ENCODE data around the gene CACNA1H.

The CACNA1H gene

DNA sequence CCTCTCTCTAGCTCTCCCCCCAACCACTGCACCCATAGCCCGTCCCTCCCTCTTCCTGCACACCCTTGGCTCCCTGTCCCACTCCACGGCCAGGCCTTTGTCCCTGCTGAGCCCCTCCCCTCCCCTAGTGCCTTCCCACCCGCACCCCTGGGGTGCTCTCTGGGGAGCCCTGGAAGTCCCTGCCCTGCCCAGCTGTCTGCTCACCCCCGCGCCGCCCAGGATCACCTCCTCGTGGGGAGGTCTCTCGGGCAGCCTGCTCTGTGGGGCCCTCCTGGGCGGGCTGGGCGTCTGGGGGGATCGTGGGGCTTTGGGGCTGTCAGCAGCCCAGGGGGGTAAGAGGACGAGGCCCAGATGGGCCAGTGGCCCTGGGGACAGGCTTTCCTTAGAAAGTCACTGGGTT is 18.1 kb downstream of the CACNA1H start:
- in situ Hi-C loops (cut with MboI; ENCODE audit: low sequenced_read_pairs): no loop called here

DNA sequence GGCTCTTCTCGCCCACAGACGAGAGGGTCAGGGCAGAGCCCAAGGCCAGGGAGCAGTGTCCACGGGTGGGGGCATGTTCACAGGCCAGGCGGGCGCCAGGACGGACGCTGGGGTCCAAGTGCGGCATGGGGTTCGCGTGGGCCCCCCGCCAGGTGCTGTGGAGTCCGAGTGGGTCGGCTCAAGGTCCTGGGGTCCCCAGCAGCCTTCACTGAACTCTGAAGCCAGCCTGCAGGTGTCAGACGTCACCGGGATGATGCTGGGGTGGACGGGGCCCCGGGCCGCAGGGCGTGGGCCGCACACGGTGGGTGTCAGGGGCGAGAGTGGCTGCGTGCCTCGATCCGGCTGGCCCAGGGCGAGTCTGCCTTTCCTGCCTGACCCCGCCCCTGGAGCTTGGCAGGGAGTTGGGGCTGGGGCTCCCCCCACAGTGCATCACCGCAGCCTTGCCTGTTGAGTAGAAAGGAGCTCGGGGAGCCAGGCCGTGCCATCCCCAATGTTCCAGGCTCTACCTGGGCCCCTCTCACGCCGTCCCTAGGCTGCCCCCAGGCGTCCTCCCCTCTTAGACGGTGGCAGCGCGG is 19.0 kb downstream of the CACNA1H start:
- in situ Hi-C loops (cut with MboI; ENCODE audit: low sequenced_read_pairs): no loop called here

DNA sequence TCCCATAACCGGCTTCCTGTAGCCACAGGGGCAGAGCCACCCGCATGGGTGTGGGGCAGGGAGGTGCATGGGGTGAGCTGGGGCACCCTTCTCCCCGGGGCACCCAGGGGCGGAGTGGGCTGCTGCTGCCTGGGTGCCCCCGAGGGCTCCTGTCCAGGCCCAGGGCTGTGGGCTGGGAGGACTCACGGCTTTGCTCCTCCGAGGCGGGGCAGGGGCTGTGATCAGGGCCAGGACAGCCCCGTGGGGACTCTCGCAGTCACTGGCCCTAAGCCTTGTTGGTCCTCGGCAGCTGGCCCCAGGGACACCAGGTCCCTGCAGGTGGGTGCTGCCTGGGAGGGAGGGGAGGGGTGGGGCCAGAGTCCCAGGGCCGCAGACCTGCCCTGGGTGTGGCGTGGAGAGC is 19.7 kb downstream of the CACNA1H start:
- in situ Hi-C loops (cut with MboI; ENCODE audit: low sequenced_read_pairs): no loop called here

DNA sequence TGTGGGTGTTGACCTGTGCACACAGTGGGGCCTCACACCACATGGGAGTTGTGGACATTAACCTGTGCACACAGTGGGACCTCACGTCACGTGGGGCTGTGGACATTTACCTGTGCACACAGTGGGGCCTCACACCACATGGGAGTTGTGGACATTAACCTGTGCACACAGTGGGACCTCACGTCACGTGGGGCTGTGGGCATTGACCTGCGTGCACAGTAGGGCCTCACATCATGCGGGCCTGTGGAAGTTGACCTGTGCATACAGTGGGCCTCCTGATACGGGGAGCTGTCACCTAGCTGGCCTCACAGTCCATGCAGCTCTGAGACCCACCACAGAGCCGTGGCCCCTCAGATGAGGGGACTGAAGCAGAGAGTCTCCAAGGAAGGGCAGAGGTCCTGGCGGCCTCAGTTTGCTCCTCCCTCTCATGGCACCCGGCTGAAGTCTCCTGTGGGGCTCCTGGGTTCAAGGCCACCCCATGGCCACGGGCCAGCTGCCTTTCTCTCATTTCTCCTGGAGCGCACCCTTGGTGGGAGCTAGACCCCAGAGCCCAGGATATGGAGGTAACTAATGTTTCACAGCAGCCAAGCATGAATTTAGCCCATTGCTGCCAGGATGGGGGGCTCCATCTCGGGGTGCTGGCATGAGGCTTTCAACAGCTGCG is 21.0 kb downstream of the CACNA1H start:
- in situ Hi-C loops (cut with MboI; ENCODE audit: low sequenced_read_pairs): no loop called here

DNA sequence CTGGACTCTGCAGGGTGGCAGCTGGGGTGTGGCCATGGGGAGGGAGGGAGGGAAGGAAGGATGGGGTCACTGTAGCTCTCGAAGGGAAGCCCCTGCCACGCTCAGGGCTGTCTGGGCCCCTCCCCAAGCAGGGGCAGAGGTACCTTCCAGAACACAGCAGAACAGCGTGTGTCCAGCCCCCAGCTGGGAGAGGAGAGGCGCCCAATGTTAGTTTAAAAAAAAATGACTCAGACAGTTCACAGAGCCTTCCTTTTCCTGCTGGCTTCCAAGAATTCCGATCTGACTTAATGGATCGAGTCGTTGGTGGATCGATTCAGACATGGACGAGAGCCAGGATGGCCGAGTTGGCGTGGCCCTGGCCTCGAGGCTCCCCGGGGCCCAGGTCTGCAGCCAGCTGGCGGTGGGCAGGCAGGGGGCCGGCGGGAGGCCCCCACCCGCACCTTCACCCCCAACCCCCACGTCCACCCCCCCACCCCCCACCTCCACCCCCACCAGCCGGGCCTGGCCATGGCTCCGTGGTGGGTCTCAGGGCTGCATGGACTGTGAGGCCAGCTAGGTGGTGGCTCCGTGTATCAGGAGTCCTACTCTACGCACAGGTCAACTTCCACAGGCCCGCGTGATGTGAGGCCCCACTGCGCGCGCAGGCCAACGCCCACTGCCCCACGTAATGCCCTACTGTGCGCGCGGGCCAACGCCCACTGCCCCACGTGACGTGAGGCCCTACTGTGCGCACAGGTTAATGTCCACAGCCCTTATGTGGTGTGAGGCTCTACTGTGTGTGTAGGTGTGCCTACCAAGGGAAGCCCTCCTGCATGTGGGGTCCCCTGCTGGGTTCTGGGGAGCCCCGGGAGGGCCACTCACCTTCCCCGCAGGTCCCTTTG is 21.8 kb downstream of the CACNA1H start:
- in situ Hi-C loops (cut with MboI; ENCODE audit: low sequenced_read_pairs): no loop called here

DNA sequence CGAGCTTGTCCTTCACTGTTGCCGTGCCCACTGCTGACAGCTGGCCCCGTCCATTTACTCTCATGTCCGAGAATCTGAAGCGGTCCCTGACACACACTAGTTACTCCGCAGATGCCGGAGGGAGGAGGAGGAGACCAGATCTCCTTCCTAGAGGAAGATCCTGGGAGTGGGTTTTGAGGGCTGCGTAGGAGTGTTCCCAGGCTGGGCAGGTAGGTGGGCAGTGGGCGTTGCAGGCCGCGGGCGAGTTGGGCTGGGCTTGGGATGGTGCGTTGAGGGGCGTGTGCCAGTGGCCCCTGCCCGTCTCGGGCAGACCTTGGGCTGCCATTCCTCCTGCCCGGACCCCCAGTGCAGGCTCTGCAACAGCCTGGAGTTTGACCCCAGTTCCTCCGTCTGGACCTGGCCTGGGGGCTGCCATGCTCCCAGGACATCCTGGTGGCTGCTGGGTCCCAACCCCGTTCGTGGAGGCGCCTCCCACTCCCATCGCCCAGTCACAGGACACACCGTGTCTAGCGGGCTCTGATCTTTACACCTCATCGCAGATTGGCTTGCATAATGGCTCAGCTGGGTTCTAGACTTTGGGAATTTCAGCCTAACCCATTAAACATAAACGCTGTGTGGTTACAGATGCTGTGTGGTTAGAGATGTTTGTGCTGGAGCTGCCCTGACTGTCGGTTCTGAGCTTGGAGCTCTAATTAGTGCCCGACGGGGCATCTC is 22.8 kb downstream of the CACNA1H start:
- in situ Hi-C loops (cut with MboI; ENCODE audit: low sequenced_read_pairs): no loop called here

DNA sequence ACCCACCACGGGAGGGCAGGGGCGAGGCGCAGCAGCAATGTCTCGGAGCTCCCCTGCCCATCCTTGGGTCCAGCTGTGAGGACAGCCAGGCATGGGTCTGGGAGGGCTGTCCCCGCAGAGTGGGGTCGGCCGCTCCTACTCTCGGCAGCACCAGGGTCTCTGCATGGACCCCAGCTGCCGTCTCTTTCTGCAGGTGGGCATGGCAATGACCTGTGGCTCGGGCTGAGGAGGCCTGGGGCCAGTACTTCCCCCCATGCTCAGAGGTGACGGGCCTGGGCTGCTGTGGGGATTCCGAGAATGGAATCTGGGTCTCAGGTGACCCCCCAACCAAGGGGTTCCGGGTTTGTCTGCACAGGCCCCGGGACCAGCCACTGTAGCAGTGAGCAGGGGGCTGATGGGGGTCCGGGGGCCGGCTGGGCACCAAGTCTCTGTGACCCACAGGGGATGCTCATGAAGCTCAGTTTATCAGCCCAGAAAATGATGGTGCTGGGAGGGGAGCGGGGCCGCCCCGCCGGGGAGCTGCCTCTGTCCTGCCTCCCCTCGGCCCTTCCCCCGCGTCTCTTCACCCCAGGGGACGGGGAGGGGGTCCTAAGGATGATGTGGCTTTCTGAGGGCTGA is 23.5 kb downstream of the CACNA1H start:
- in situ Hi-C loops (cut with MboI; ENCODE audit: low sequenced_read_pairs): no loop called here

DNA sequence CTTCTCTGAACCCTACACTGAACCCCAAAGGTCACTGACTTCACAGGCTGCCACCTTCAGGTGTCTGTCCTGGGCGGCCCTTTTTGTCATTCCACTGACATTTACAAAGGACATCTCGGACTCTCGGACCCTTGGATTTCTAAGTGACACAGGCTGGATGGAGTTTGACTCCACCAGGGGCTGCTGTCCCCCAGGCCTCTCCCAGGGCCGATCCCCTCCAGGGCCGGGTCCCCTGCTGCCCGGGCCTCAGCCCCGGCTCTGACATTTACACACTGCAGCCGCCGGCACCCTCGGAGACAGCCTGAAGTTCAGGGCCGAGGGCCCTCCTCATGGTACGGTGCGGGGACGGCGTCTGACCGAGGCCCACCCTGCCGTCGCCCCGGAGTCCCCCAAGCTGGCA is 24.1 kb downstream of the CACNA1H start:
- in situ Hi-C loops (cut with MboI; ENCODE audit: low sequenced_read_pairs): no loop called here

DNA sequence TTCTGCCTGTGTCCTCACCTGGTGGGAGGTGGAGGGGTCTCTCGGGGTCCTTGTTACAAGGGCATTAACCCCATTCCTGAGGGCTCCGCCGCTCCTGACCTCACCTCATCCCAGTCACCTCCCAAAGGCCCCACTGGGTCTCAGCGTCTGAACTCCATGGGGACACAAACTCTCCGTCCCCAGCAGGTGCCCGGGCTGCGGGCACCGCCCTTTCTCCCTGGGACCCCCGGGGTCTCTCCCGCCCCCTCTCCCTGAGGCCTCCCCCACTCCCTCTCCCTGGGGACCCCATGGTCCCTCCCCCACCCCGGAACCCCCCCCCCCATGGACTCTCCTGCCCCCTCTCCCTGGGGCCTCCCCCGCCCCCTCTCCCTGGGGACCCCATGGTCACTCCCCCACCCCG is 24.8 kb downstream of the CACNA1H start:
- in situ Hi-C loops (cut with MboI; ENCODE audit: low sequenced_read_pairs): no loop called here

DNA sequence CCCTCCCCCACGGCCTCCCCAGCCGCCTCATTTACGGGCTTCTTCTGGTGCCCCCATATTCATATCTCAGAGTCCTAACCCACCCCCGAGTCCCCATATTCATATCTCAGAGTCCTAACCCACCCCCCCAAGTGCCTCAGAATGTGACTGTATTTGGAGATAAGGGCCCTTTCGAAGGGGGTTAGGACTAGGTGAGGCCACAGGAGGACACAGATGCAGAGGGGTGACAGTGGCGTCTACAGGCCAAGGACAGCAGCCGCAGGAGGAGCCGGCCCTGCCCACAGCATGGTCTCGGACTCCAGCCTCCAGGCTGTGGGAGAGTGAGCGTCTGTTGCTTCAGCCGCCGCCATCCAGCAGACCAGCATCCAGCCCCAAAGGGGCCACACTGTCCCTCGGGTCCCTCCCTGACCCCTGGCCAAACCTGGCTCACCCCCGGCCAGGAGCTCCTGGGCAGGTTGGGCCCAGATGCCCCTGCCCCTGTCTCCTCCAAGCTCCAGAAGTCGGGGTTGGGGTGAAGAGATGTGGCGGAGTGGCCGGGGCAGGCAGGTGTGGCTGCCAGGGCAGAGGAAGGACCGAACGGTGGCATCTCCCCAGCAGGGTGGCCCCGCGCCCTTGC is 25.5 kb downstream of the CACNA1H start:
- in situ Hi-C loops (cut with MboI; ENCODE audit: low sequenced_read_pairs): no loop called here

DNA sequence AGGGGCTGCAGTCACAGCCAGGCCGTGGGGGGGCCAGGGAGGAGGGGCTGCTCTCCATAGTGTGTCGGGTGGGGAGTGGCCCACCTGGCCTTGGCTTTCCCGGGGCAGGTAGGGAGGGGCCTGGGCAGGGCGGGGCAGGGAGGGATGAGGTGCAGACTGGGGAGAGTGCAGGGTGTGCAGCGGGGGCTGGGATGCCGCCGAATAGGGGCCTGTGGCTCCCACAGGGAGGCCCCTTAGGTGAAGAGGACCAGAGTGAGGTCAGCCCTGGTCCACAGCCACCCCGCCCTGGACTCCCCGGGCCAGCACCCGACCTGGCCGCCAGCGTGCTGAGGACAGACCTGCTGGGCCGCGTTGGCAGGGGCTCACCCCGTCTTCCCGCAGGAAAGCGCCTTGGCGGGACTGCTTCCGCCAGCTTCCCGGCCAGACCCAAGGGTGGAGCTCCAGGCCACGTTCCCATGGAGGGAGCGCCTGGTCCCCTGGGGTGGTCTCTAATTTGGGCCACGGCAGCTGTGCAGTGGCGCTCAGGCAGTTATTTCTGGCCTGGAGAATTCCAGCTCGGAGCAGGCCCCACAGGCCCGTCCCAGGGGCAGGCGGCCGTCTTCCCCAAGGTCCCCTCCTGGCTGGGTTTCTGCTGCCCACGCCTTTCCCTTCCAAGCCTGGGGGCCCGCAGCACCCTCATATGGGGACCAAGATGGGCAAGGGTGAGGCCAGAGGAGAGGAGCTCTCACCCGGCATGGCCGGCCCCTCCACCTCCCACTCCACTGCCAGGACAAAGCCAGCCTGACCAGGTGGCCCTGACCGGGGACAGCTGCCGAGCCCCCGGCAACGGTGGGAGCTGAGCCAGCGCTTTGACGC is 27.9 kb downstream of the CACNA1H start:
- in situ Hi-C loops (cut with MboI; ENCODE audit: low sequenced_read_pairs): no loop called here

DNA sequence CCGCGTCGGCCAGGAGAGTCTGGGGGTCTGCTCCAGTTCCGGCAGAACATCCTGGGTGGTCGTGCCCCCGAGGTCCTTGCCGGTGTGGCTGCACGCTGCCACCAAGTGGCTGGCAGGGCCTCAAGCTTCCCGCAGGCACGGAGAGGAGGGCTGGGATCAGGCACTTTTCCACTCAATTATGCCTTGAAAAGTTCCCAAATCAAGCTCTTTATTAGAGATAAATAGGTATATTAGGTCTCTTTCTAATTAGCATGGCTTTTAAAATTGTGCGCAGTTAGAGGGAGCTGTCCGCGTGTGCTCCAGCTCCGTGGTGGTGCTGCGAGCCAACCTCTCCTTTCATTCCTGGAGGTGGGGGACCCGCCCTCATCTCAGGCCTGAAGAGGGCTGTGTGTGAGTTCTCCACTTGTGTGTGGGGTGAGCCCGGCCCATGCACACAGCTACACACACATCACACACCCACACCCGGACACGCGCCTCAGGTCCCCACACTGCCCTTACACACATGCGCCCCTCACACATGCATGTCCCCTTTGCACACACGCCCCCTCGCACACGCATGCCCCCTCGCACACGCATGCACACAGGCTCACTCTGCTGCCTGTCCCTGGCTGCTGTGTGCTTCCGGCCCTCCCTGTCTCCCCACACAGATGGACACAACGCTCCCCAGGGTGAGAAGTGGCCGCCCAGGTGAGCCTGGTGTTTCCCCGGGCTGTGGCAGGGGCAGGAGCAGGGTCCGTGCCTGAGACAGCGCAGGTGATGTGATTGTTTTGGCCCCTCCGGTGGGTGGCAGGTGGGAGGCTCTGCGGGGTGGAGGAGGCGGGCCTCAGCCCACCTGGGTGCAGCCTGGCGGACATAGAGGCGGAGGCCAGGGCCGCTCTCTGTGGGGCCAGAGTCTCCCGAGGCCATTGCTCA is 28.8 kb downstream of the CACNA1H start:
- in situ Hi-C loops (cut with MboI; ENCODE audit: low sequenced_read_pairs): no loop called here

DNA sequence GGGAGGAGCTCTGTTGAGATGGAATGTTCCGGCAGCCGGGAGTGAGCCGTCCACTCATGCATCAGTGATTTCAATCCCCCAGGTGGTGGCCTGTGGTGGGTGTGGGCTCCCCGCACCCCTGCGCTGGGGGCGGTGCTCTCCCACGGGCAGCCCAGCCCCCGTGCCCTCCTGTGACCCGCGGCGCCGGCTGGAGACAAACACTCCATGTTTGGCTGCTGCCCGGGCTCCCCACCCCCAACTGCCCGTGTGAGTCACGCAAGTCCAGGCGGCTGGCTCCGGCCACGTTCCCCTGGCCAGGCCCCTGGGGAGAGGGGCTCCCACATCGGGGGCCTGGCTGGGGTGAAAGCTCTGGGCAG is 29.4 kb downstream of the CACNA1H start:
- in situ Hi-C loops (cut with MboI; ENCODE audit: low sequenced_read_pairs): no loop called here

DNA sequence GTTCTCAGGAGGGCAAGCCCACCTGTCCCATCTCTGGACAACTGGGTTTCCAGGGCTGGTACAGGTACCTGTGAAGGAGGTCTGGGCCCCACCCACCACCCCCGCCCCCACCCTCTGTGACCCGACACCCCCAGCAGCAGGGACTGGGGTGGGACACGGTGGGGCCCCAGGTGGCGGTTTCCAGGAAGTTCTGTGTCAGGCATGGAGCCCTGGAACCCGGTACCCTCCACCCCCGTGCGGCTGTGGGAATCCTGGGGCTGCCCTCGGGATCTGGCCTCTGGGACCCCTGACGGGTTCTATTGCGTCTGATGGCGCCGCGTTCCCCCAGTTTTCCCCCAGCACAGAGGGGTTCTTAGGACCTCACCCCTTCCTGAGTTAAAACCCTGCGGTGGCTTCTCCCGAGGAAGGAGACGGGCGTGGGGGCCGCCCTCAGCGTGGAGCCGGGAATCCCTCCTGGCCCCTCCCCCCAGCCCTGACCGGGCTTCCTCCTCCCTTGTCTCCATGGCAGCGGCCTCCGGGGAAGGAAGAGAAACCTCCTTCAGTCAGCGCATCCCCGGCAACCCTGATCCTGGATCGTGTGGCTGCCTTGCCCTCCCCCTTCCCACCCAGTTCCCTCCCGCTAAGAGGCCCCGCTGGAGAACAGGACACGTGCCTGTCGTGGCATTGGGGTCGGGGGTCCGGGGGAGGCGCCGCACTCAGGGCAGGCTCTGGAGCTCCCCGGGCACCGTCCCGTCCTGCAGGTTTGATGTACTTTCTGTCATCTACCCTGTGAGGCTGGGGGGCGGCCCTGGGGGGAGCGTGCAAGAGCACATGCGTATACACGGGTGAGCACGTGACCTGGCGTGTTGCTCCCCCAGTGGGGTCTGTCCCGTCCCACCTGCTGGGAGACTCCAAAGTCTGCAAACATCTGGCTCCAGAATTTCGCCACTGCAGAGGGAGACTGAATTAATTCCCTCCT is 30.3 kb downstream of the CACNA1H start:
- in situ Hi-C loops (cut with MboI; ENCODE audit: low sequenced_read_pairs): no loop called here

DNA sequence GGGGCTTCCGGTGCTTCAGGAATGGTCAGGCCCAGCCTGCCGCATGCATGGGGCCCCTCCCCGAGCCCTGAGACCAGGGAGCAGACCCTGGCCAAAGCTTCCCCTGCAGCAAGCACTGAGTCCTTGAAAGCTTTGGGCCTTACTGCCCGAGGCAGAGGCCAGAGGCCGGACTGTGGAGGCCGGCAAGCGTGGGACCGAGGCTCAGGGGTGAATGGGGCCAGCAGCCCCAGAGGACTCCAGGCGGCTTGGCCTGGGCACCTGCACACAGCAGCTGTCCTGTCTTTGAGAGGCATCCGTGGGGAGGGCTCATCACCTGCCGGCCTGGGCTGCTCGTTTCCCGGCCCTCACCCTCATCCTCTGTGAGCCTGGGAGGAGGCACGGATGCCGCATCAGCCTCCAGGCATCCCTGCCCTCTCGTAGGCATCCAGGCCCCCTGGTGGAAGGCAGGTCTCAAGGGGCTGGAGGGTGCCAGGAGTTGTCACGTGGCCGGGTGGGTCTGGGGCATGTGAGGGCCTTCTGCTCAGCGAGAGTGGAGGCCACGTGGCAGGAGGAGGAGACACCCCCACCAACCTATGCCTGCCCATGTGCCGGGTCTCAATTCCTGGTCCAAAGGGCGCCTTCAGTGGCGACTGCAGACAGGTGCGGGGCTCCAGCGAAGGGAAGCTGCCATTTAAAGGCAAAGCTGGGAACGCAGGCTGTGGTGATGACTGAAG is 31.4 kb downstream of the CACNA1H start:
- in situ Hi-C loops (cut with MboI; ENCODE audit: low sequenced_read_pairs): no loop called here

DNA sequence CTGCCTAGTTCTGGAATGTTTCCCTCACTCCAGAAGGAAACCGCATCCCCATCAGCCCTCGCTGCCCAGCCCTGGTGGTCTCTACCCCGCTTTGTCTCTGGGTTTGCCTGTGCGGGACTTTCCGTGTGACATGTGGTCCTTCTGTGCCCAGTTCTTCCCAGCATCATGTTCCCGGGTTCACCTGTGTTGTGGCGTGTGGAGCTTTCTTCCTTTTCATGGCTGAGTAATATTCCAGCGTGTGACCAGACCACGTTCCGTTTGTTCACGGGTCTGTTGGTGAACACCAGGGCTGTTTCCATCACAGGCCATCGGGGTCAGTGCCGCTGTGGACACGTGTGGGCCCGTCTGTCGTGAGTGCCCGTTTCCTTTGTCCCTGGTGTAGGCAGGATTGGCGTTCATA is 32.1 kb downstream of the CACNA1H start:
- in situ Hi-C loops (cut with MboI; ENCODE audit: low sequenced_read_pairs): no loop called here

Measured in HL-60/S4 (cell line).